Right ventricle myocardium inferior (tissue), 1 donor: ENCODE measurements around the gene CDYL2. TPM values are rescaled to one million over a fixed set of nuclear protein-coding genes. Genes with fewer than 3 reads are reported as not detected.

Experiments
- ATAC-seq: fragments of 200-7000 bp; cut with Tn5 transposase; one replicate; pipeline ENCODE4 v1.9.1; 2020; ENCODE audit warnings: mild to moderate bottlenecking, moderate library complexity
- DNase-seq: peaks from one replicate; pipeline ENCODE4 v3.0.0; 2021; ENCODE audit errors: missing footprints
- intact Hi-C: fragments of 100-400 bp; cut with DNase I; formaldehyde crosslinking; loops from one replicate; pipeline ENCODE4 v1.11.0; 2022
- total RNA-seq: library from RNA; stranded (reverse); fragmentation: NEBNext Ultra II Directional; extraction: Animal tissue kit (Norgen Biotek cat#: 25700); gene quantifications from one replicate; pipeline ENCODE4 v1.2.1, GENCODE V29; 2021
- donor health status: DM: no; HTN: yes; CAD: no; lungs with severe emphysema.

CDYL2 gene
- total RNA-seq, 1 donor from 2014 or later = 4.2 TPM

DNA sequence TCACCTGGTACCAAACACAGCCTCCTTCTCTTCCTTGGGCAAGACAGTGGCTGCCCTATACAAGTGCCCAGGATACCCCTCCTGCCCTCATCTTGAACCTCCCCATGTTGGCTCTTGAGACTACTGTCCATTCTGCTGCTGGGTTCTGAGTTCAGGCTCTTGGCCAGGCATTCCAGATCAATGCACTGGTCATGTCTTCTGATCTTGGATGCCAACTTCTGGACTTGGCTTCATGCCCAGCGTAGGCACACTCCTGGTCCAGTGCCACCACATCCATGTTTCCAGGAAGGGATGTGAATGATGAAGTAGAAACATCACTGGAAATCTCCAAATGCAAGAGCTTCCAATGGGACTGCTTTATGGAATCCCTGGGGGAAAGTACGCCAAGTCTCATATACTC lies 212.1 kb downstream of the CDYL2 start:
- intact Hi-C loops = no loop called here
- no peak for ATAC-seq

DNA sequence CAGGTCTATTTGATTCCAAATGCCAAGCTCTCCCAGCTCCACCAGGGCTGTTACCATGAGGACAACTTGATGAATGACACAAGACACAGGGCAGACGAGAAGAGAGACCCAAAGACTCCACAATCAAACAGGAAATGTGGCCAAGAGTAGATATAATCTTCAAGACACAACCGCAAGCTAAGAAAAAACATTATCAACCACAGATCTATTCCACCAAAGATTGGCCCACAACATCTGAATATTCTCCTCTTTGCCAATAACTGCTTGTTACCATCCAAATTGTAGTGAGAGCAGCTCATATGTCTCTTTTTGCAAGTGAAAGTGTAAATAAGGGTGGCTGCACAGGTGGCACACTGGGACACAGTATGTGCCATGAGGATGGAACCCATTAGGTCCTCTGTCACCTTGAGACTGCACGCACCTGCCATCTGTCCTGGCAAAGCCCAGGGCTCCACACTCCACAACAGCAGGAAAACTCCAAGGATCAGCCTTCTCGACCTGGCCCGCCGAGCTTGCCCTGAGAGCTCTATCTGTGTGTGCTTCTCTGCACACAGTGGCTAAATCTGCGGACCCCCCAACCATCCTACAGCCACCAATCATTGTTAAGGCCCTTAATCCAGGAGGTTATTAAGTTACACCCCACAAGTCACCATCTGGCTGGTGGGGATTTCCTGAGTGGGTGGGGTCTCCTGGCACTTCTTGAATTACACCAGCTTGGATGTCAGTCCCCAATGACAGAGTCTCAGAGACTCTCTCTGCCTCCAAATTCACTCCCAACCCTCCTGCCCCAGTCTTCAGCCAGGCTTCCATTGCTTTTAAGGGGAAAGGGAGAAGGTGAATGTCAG lies 213.1 kb downstream of the CDYL2 start:
- intact Hi-C loops = no loop called here
- DNase-seq = no peak
- ATAC-seq = no peak

More for the DNA sequence above, 212.1 kb downstream of the CDYL2 start:
- DNase-seq = no peak

DNA sequence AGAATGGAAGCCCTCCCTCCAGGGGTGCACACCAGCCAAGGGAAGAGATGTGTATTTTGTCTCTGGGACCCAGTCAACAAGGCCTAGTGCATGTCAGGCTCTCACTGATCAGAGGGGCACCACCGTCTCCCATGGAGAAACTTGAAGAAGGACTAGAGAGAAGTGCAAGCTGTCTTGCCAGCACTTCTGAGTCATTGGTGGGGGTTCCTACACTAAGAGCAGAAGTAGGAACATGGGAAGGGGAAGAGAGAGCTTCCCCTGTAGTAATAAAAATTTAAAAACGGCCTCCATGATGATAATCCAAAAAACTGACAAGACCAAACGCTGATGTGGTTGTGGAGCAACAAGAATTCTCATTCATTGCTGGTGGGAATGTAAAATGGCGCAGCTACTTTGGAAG lies 217.3 kb downstream of the CDYL2 start:
- ATAC-seq (no peak), DNase-seq (no peak)
- intact Hi-C loops = no loop called here

DNA sequence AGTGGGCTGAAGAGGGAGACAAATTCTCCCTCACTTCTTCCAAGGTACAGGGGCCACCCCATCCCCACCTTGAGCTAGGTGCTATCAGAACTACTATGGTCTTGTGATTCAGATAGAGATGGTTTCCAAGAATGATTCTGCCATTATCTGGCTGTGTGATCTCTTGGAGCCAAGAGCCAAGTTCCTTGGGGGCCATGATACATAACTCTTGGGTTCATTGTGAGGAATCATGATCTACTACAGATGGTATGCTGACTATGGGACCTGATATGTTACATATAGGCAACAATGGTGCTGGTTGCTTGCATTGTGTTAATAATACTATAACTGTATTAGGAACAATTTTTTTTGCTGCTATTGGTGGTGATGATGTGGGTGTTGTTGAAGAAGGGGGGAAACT lies 217.9 kb downstream of the CDYL2 start:
- ATAC-seq (no peak), DNase-seq (no peak)
- intact Hi-C loops = no loop called here

DNA sequence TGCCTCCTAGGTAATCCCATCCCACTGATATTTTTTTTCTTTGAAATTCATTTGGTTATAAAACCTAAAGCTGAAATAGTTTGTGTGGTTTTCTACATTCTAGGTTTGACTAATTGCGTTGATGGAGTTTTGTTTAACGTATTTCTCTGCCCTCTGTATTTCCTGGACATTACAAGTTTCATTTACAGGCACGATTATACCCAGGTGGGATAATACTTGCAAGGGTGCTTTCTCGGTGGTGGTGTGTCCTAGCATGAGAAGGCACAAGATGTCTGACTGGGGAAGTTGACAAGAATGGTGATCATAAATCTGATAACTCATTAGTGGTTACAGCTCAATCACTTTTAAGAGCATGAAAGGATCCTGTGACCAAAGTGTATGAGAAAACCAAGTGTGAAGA lies 218.6 kb downstream of the CDYL2 start:
- intact Hi-C loops = no loop called here
- DNase-seq (no peak), ATAC-seq (no peak)

DNA sequence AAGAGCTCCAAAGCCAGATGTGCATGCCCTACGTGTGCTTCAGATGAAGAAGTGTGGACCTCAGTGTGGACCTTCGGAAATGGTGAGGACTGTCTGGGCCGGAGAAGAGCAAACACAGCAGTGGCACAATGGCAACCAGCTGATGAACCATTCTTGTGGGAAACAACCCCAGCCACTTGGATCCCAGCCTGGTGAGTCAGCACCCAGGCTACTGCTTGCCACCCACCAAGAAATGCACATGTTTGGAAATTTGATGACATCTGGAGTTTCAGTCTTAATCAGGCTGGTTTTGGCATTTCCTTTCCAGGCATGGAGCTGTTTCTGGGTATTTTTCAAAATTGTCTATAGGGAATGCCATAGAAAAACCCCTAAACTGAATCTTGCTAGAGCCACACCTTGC lies 220.9 kb downstream of the CDYL2 start:
- DNase-seq (no peak), ATAC-seq (peak; percentile 26)
- intact Hi-C loops = no loop called here

DNA sequence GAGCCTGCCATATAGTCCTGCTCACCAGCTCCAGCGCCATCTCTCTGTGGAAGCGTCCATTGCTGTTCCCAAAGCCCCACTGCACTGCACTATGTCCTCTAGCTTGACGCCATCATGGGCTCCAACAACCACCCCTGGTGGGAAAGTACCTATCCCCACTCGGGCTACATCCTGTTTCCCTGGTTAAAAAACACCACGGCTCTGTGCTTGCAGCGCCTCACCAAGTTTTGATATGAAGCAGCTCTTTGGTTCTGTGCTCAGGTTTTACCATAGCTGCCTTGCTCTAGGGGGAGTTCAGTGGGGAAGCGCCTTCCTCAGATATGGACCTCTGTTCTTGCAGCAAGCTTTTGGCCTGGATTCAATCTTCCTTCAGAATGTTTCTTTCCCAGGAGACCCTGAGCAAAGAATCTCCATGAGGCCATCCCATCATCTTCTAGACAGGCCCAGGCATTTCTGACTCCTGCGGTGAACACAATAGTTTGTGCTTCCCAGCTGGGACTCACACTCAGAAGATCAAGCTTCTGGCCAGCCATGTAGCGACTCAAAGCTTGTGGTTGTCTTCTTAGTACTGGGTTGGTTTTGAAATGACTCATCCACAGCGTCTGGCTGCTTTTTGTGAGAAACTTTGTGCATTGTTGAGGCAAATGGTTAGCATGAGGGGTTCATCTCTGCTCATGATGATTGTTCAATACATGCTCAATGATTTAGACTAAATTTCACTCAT lies 224.1 kb downstream of the CDYL2 start:
- ATAC-seq = no peak
- intact Hi-C loops = no loop called here

DNA sequence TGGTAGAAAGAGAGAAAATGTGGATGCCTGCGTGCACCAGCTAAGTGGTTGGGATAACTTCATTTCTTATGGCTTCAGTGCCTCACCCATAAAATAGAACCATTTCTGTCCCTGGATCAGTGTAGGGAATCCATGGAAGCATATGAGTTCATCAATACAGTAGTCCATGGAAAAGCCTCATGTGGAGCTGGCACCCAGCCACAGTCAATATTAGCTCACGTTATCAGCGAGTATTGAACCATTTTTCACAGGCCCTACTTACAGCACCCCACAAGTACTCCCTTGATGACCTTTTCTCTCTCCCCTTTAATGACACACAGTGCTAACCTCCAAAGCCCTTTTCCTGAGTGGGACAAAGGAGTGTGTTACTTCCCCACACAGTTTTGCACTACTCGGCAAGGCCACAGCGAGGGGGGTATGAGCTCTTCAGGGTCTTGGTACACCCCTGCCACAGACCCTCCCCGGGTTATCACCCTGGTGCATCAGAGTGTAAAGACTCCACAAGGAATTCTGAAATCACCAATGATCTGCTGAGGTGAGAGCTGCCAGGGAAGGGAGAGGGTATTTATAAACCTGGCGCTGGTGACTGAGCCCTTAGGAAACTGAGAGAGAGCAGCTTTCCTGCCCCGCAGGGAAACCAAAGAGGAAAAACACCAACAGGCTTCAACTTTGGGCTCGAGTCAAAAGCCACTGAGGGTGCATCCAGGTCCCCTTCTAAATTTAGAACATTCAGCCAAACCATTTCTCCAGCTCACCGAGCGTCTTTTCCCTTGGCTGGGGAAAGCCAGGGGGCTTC lies 226.7 kb downstream of the CDYL2 start:
- intact Hi-C loops = no loop called here
- ATAC-seq (no peak), DNase-seq (no peak)

More for the DNA sequence above, 224.1 kb downstream of the CDYL2 start:
- no peak for DNase-seq

DNA sequence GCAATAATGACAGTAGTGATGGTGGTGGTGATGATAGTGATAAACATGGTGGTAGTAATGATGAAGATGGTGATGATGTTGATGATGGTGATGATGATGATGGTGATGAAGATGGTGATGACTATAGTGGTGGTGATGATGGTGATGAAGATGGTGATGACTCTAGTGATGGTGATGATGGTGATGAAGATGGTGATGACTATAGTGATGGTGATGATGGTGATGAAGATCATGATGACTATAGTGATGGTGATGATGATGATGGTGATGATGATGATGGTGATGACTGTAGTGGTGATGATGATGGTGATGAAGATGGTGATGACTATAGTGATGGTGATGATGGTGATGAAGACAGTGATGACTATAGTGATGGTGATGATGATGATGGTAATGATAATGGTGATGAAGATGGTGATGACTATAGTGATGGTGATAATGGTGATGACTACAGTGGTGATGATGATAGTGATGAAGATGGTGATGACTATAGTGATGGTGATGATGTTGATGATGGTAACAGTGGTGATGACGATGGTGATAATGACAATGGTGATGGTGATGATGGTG lies 228.0 kb downstream of the CDYL2 start:
- intact Hi-C loops = no loop called here
- ATAC-seq = no peak
- DNase-seq = no peak

DNA sequence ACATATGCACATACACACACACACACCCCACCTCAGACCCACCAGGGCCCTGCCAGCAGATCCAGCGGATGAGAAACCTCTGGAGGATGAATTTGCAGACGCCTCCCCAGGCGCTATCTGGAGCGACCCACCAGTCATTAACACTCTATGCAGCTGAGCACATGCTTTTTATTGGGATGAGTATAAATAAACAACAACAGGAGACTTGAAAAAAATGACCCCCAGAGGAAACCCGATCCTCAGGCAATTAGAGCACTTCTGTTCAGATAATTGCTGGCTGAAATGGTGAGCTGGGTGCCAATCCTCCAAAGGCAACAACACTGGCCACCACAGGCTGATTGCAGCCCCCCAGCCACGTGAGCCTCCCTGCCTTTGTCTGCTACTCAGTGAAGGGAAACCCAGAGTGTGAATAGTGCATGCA lies 230.7 kb downstream of the CDYL2 start:
- intact Hi-C loops = no loop called here
- no peak for DNase-seq
- no peak for ATAC-seq

DNA sequence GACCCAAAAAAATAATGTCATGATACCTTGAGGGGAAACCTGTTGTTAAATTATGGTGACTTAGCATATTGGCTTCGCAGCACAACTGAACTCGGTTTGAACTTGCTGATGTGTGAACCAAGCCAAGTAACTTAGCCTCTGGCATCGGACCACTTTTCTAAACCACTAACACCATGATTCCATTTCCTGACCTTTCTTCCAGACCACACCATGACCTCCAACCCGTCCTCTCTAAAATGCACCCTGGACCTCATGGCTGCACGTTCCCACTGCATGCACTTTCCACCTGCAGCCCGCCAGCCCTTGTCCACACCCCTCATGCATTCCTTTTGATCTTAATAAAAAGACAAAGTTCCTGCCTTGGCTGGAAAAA lies 234.3 kb downstream of the CDYL2 start:
- intact Hi-C loops = no loop called here
- DNase-seq (no peak), ATAC-seq (no peak)

DNA sequence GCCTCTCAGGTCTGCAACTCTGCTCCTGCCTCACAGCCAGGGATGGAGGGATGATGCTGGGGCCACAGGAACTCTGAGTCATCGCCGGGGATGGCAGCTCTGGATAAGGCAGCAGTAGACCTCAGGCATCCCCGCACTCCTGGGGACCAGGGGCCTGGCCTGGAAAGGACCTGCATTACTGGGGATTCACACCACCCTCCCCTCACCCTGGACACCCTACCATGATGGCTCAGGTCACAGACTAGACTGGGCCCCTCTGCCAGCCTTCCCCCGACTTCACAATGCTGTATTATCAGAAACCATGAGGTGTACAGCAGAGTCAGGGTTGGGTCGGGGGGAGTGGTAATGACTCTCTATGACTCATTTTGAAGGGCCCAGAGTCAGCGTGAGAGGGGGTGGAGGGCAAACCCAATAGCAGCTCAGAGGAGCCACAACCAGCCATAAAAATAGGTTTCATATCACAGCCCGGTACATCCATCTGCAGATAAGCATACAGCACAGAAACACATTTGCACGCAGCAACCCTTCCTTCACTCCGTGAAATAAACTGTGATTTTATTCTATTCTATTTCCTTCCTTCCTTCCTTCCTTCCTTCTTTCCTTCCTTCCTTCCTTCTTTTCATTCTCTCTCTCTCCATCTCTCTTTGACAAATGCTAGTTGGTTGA lies 234.8 kb downstream of the CDYL2 start:
- no peak for ATAC-seq
- intact Hi-C loops = no loop called here
- no peak for DNase-seq

DNA sequence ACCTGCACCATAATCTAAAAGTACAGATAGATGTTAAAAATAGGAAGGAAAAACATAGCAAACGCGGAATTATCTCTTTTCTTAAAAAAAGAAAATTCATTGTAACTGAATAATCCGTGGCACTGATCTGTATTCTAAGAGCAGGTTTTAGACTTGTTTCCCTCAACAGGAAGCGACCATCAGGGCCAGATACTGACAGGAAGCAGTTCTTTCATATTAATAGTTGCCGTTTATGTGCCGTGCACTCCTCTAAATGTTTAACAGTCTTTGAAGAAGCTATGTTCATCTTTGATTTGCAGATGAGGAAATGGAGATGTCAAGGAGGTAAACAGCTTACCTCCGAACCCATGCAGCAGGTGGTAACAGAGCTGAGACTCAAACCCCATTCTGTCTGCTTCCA lies 240.0 kb downstream of the CDYL2 start:
- DNase-seq (no peak), ATAC-seq (no peak)
- intact Hi-C loops = no loop called here

DNA sequence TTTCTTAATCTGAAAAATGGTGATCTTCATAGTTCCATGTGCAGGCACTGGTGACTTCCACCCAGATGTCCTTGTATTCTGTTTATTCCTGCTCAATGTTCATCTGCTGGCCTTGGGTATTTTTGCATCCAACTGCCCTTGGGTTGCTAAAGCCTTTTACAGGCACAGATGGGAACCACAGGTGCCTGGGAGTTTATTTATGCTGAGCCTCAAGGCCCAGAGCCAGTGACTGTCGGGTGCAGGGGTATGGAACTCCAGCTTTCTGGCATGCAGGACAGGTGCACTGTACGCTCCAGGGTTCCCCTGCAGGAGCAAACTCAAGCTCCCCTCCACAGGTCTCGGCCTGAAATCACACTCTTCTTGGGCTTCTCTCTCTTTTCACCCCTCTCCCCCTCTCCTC lies 241.3 kb downstream of the CDYL2 start:
- no peak for ATAC-seq
- intact Hi-C loops = no loop called here
- no peak for DNase-seq

DNA sequence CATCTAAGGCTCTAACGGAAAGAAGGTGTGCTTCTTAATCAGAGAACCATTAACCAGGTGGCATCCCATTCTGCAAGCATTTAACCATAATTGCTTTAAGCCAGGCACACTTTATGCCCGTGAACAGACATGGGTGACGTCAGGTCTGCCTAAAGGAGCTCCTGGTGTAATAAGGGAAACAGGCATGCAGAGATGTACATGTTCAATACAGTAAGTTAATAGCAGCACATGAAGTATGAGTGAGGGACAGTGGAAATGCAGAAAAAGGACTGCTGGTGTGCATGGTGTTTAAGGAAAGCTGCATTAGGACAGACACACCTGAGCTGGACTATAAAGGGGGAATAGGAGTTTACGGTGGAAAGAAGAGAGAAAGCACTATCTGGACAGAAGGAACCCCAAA lies 245.0 kb downstream of the CDYL2 start:
- intact Hi-C loops = no loop called here
- DNase-seq (no peak), ATAC-seq (no peak)

DNA sequence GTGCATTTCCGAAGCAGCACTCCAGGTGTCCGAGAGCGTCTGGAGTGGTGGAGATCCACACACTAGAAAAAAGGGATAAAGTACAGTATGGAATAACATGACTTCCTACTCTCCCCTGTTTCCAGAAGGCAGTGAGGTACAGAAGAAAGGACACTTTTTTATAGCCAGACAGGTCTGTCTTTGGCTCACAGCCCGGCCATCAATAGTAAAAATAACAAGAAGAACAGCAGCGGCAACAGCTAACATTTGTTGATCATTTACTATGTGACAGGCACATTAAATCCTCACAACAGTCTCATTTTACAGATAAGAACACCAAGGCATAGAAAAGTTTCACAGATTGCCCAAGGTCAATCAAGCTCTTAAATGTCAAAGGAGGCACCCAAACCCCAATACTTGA lies 247.4 kb downstream of the CDYL2 start:
- ATAC-seq (no peak), DNase-seq (no peak)

DNA sequence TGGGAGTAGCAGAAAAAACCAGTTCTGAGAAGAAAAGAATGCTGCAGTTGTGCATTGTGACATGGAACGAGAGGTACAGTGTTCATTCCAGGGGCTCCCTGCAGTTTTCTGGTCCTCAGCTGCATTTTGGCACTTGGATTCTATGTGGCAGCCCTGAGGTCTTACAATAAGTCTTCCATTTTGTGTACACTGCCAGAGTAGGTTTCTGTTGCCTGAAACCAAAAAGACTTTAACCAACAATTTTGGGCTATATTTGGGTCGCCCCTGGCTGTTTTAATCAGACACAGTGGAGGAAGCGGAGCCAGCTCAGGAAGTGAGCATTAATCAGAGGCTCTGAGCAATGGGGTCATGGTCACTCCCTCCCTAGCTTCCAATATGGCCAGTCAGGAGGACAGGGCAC lies 247.9 kb downstream of the CDYL2 start:
- ATAC-seq = no peak
- no peak for DNase-seq
- intact Hi-C loops = no loop called here

More for the DNA sequence above, 247.4 kb downstream of the CDYL2 start:
- intact Hi-C loops = no loop called here

DNA sequence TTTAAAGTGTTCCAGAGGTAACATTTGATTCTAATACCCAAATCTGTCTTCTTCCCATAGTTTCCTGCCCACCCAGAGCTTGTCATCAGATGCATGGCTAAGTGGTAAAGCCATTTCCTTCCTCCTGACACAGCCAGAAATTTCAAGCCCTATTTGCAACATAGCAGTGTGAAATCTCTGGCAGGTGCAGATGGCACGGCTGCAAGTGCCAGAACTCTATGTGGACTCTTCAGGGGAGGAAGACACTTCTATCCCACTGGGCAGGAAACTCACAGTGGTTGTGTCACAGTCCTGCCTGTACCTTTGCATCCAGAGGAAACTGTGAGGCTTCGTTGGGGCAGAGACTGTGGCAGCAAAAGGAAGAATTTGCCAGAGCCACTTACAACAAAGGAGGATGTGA lies 250.4 kb downstream of the CDYL2 start:
- intact Hi-C loops = no loop called here
- no peak for DNase-seq
- no peak for ATAC-seq

DNA sequence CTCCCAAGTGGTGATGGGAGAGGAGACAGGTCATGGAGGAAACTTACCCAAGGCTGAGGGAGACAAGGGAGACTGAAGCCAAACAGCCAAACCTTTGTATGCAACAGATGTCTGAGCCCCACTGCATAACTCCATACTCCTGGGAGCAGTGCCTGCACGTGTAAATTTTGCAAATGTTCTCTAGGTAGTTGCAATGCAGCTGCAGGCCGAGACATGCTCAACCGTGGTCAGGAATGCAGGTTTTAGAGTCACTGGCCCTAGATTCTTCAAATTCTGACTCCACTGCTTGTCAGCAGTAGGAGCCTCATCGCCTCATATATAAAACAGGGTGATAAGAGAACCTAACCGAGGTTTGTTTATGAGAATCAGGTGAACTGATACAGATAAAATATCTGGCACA lies 252.1 kb downstream of the CDYL2 start:
- DNase-seq = no peak
- ATAC-seq = no peak
- intact Hi-C loops = no loop called here
